Parathyroid adenoma (tissue), 2 donors: ENCODE results near the gene ZFX.

Experiments used
- H2AFZ ChIP-seq: fragments of 300-600 bp; sonication (generic); one replicate; pipeline ENCODE4 v1.7.0; 2017; ENCODE audit warnings: antibody characterized with exemption, mild to moderate bottlenecking
- H3K27ac ChIP-seq: fragments of 300-600 bp; sonication (generic); one replicate; pipeline ENCODE4 v1.7.0; 2017
- H3K27me3 ChIP-seq: fragments of 300-600 bp; sonication (generic); one replicate; pipeline ENCODE4 v1.7.0; 2017; ENCODE audit warnings: low read length; ENCODE audit not compliant: control insufficient read depth, insufficient read depth
- H3K36me3 ChIP-seq: fragments of 300-600 bp; sonication (generic); one replicate; pipeline ENCODE4 v1.7.0; 2017; ENCODE audit warnings: low read length; ENCODE audit not compliant: control insufficient read depth, insufficient read depth
- H3K4me1 ChIP-seq: fragments of 300-600 bp; sonication (generic); one replicate; pipeline ENCODE4 v1.7.0; 2017; ENCODE audit warnings: control low read depth
- H3K4me2 ChIP-seq: fragments of 300-600 bp; sonication (generic); one replicate; pipeline ENCODE4 v1.7.0; 2017; ENCODE audit warnings: low read length
- H3K4me3 ChIP-seq: fragments of 300-600 bp; sonication (generic); one replicate; pipeline ENCODE4 v1.7.0; 2017; ENCODE audit warnings: low read depth, low read length
- H3K79me2 ChIP-seq: fragments of 300-600 bp; sonication (generic); one replicate; pipeline ENCODE4 v1.7.0; 2017; ENCODE audit warnings: control low read depth
- H3K9ac ChIP-seq: fragments of 300-600 bp; sonication (generic); one replicate; pipeline ENCODE4 v1.7.0; 2017; ENCODE audit warnings: mild to moderate bottlenecking
- H3K9me3 ChIP-seq: fragments of 300-600 bp; sonication (generic); one replicate; pipeline ENCODE4 v1.7.0; 2017; ENCODE audit warnings: low read length; ENCODE audit not compliant: control insufficient read depth
- CTCF ChIP-seq: fragments of 300-600 bp; sonication (generic); IDR thresholded peaks from one replicate; pipeline ENCODE4 v1.7.0; 2017; ENCODE audit warnings: antibody characterized with exemption, mild to moderate bottlenecking
- donor health status: primary hyperparathyroidism.

Gene ZFX

GRCh38 chrX:24231641-24232179 is 82.2 kb downstream of the ZFX start:
- Histone ChIP-seq H3K36me3 (no peaks in the 10 kb centered on the region), H3K9me3 (no peaks in the 10 kb centered on the region), H3K79me2 (no peaks in the 10 kb centered on the region), H2AFZ (no peak overlapping the region), H3K27ac (no peak overlapping the region), H3K9ac (no peak overlapping the region), H3K4me3 (no peak overlapping the region), H3K4me2 (no peak overlapping the region), H3K27me3 (no peaks in the 10 kb centered on the region), H3K4me1 (no peaks in the 10 kb centered on the region)
- TF ChIP-seq CTCF, result no peak

- Histone ChIP-seq H3K27ac (no peak overlapping the region), H3K79me2 (no peaks in the 10 kb centered on the region), H3K9ac (no peak overlapping the region), H3K4me2 (no peak overlapping the region), H3K4me3 (no peak overlapping the region), H3K9me3 (no peaks in the 10 kb centered on the region), H3K27me3 (no peaks in the 10 kb centered on the region), H2AFZ (no peak overlapping the region), H3K4me1 (no peaks in the 10 kb centered on the region), H3K36me3 (no peaks in the 10 kb centered on the region)
- TF ChIP-seq CTCF, result no peak
Measured at GRCh38 chrX:24232796-24233195, 83.3 kb downstream of the ZFX start.

GRCh38 chrX:24235084-24235710 is 85.7 kb downstream of the ZFX start:
- H3K4me3 ChIP-seq, result no peak overlapping the region
- H3K27ac ChIP-seq, result no peak overlapping the region
- H3K36me3 ChIP-seq, result no peaks in the 10 kb centered on the region
- no peaks in the 10 kb centered on the region for H3K4me1 ChIP-seq
- TF ChIP-seq CTCF, result no peak
- H3K9me3 ChIP-seq, result no peaks in the 10 kb centered on the region
- no peak overlapping the region for H2AFZ ChIP-seq
- no peak overlapping the region for H3K4me2 ChIP-seq
- no peak overlapping the region for H3K9ac ChIP-seq
- no peaks in the 10 kb centered on the region for H3K27me3 ChIP-seq
- no peaks in the 10 kb centered on the region for H3K79me2 ChIP-seq

- Histone ChIP-seq H3K36me3 (no peaks in the 10 kb centered on the region), H2AFZ (no peak overlapping the region), H3K27me3 (no peaks in the 10 kb centered on the region), H3K9ac (no peak overlapping the region), H3K4me3 (no peak overlapping the region), H3K9me3 (no peaks in the 10 kb centered on the region), H3K4me1 (no peaks in the 10 kb centered on the region), H3K4me2 (no peak overlapping the region), H3K79me2 (no peaks in the 10 kb centered on the region), H3K27ac (no peak overlapping the region)
- TF ChIP-seq CTCF, result peak; percentile 25
Measured at GRCh38 chrX:24241822-24242648, 92.5 kb downstream of the ZFX start.
